ENCODE results near the gene SHANK3. TPM values are rescaled to one million over a fixed set of nuclear protein-coding genes. Genes with fewer than 3 reads are reported as not detected.

The SHANK3 gene
- total RNA-seq, 1 donor from 2014 or later: 4.2 TPM

DNA sequence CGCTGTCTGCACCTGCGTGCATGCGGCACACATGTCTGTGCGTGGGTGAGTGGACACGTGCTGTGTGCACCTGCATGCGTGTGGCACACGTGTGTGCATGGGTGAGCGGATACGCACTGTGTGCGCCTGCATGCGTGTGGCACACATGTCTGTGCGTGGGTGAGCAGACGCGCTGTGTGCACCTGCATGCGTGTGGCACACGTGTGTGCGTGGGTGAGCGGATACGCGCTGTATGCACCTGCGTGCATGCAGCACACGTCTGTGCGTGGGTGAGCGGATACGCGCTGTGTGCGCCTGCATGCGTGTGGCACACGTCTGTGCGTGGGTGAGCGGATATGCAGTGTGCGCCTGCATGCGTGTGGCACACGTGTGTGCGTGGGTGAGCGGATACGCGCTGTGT is 38.3 kb downstream of the SHANK3 start:
- Histone ChIP-seq H3K4me3 (ENCODE audit: low read length in 3 of 3) (peak overlapping the region in 1 of 3 donors; percentile 22), H3K27ac (ENCODE audit: low read depth, low read length) (no peak overlapping the region), H3K9me3 (ENCODE audit: control insufficient read depth in 3 of 3, low read length in 3 of 3) (no peaks in the 10 kb centered on the region), H3K27me3 (ENCODE audit: control insufficient read depth in 3 of 3, insufficient read depth in 3 of 3, low read length in 3 of 3) (peaks cover 0 to 9% (median 0%) of the 10 kb centered on the region in 3 donors), H3K9ac (ENCODE audit: low read depth in 1 of 3, low read length in 3 of 3) (no peak overlapping the region), H3K36me3 (ENCODE audit: control insufficient read depth in 3 of 3, insufficient read depth in 3 of 3, low read length in 3 of 3) (peaks cover 0 to 3% (median 0%) of the 10 kb centered on the region in 3 donors), H3K4me1 (ENCODE audit: control insufficient read depth in 3 of 3, insufficient read depth in 3 of 3, low read length in 3 of 3) (peaks cover 11 to 29% (median 13%) of the 10 kb centered on the region in 3 donors)

GRCh38 chr22:50711446-50712340 is 39.1 kb downstream of the SHANK3 start:
- peaks cover 11 to 29% (median 13%) of the 10 kb centered on the region in 3 donors for H3K4me1 ChIP-seq (ENCODE audit: control insufficient read depth in 3 of 3, insufficient read depth in 3 of 3, low read length in 3 of 3)
- no peak overlapping the region for H3K9ac ChIP-seq (ENCODE audit: low read depth in 1 of 3, low read length in 3 of 3)
- H3K36me3 ChIP-seq (ENCODE audit: control insufficient read depth in 3 of 3, insufficient read depth in 3 of 3, low read length in 3 of 3): no peaks in the 10 kb centered on the region
- H3K27ac ChIP-seq (ENCODE audit: low read depth, low read length): no peak overlapping the region
- H3K4me3 ChIP-seq (ENCODE audit: low read length in 3 of 3): no peak overlapping the region
- H3K27me3 ChIP-seq (ENCODE audit: control insufficient read depth in 3 of 3, insufficient read depth in 3 of 3, low read length in 3 of 3): peaks cover 0 to 9% (median 0%) of the 10 kb centered on the region in 3 donors
- no peaks in the 10 kb centered on the region for H3K9me3 ChIP-seq (ENCODE audit: control insufficient read depth in 3 of 3, low read length in 3 of 3)

GRCh38 chr22:50712341-50713007 is 39.9 kb downstream of the SHANK3 start:
- no peak overlapping the region for H3K9ac ChIP-seq (ENCODE audit: low read depth in 1 of 3, low read length in 3 of 3)
- H3K9me3 ChIP-seq (ENCODE audit: control insufficient read depth in 3 of 3, low read length in 3 of 3): no peaks in the 10 kb centered on the region
- no peaks in the 10 kb centered on the region for H3K36me3 ChIP-seq (ENCODE audit: control insufficient read depth in 3 of 3, insufficient read depth in 3 of 3, low read length in 3 of 3)
- peaks cover 0 to 9% (median 0%) of the 10 kb centered on the region in 3 donors for H3K27me3 ChIP-seq (ENCODE audit: control insufficient read depth in 3 of 3, insufficient read depth in 3 of 3, low read length in 3 of 3)
- H3K4me3 ChIP-seq (ENCODE audit: low read length in 3 of 3): no peak overlapping the region
- peaks cover 13 to 33% (median 14%) of the 10 kb centered on the region in 3 donors for H3K4me1 ChIP-seq (ENCODE audit: control insufficient read depth in 3 of 3, insufficient read depth in 3 of 3, low read length in 3 of 3)
- H3K27ac ChIP-seq (ENCODE audit: low read depth, low read length): no peak overlapping the region

DNA sequence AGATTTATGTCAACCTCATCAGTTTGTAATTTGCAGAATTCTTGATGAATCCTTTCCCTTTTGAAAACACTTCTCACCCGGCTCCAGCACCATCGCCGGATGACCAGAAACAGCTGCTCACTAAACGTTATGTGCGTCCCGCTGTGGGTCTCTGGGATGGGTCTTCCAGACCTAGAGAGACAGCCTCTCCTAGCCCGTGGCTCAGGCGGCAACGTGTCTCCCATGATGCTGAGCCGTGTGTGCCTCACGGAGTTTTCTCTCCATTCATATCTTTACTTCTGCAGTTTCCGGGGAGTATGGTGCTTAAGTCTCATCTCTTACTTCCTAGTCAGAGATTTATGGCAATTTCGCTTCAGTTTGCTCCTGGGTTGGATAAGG is 40.4 kb downstream of the SHANK3 start:
- peaks cover 17 to 38% (median 19%) of the 10 kb centered on the region in 3 donors for H3K4me1 ChIP-seq (ENCODE audit: control insufficient read depth in 3 of 3, insufficient read depth in 3 of 3, low read length in 3 of 3)
- H3K4me3 ChIP-seq (ENCODE audit: low read length in 3 of 3): no peak overlapping the region
- peaks cover 0 to 9% (median 2%) of the 10 kb centered on the region in 3 donors for H3K27me3 ChIP-seq (ENCODE audit: control insufficient read depth in 3 of 3, insufficient read depth in 3 of 3, low read length in 3 of 3)
- no peaks in the 10 kb centered on the region for H3K9me3 ChIP-seq (ENCODE audit: control insufficient read depth in 3 of 3, low read length in 3 of 3)
- no peak overlapping the region for H3K27ac ChIP-seq (ENCODE audit: low read depth, low read length)
- H3K9ac ChIP-seq (ENCODE audit: low read depth in 1 of 3, low read length in 3 of 3): no peak overlapping the region
- H3K36me3 ChIP-seq (ENCODE audit: control insufficient read depth in 3 of 3, insufficient read depth in 3 of 3, low read length in 3 of 3): no peaks in the 10 kb centered on the region

GRCh38 chr22:50713571-50714056 is 41.0 kb downstream of the SHANK3 start:
- H3K4me1 ChIP-seq (ENCODE audit: control insufficient read depth in 3 of 3, insufficient read depth in 3 of 3, low read length in 3 of 3): peaks cover 20 to 39% (median 21%) of the 10 kb centered on the region in 3 donors
- H3K9ac ChIP-seq (ENCODE audit: low read depth in 1 of 3, low read length in 3 of 3): no peak overlapping the region
- H3K36me3 ChIP-seq (ENCODE audit: control insufficient read depth in 3 of 3, insufficient read depth in 3 of 3, low read length in 3 of 3): no peaks in the 10 kb centered on the region

DNA sequence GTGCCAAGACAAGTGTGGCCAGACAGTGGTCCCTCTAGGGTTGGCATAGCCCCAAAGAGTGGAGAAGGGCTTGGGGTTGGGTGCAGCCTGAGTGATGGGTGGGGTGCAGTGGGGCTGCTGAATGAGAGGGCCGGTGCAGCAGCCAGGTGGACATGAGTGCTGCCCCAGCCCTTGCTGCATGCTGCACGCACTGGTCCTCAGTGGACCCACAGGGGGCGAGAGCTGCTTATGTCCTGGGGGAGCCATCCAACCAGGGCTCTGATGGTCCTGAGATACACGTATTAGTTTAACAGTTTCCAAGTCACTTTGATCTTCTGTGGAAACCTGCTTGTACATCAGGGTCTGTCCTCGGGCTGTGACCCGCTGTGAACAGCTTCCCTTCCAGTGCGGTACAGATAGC is 41.5 kb downstream of the SHANK3 start:
- H3K36me3 ChIP-seq (ENCODE audit: control insufficient read depth in 3 of 3, insufficient read depth in 3 of 3, low read length in 3 of 3): no peaks in the 10 kb centered on the region
- H3K9me3 ChIP-seq (ENCODE audit: control insufficient read depth in 3 of 3, low read length in 3 of 3): no peaks in the 10 kb centered on the region
- H3K27ac ChIP-seq (ENCODE audit: low read depth, low read length): no peak overlapping the region
- H3K4me1 ChIP-seq (ENCODE audit: control insufficient read depth in 3 of 3, insufficient read depth in 3 of 3, low read length in 3 of 3): peaks cover 20 to 39% (median 21%) of the 10 kb centered on the region in 3 donors
- peaks cover 0 to 9% (median 2%) of the 10 kb centered on the region in 3 donors for H3K27me3 ChIP-seq (ENCODE audit: control insufficient read depth in 3 of 3, insufficient read depth in 3 of 3, low read length in 3 of 3)
- no peak overlapping the region for H3K9ac ChIP-seq (ENCODE audit: low read depth in 1 of 3, low read length in 3 of 3)
- no peak overlapping the region for H3K4me3 ChIP-seq (ENCODE audit: low read length in 3 of 3)

More at GRCh38 chr22:50713571-50714056, 41.0 kb downstream of the SHANK3 start:
- Histone ChIP-seq H3K9me3 (ENCODE audit: control insufficient read depth in 3 of 3, low read length in 3 of 3) (no peaks in the 10 kb centered on the region), H3K4me3 (ENCODE audit: low read length in 3 of 3) (no peak overlapping the region), H3K27ac (ENCODE audit: low read depth, low read length) (no peak overlapping the region), H3K27me3 (ENCODE audit: control insufficient read depth in 3 of 3, insufficient read depth in 3 of 3, low read length in 3 of 3) (peaks cover 0 to 9% (median 2%) of the 10 kb centered on the region in 3 donors)

GRCh38 chr22:50714631-50715179 is 42.1 kb downstream of the SHANK3 start:
- no peaks in the 10 kb centered on the region for H3K9me3 ChIP-seq (ENCODE audit: control insufficient read depth in 3 of 3, low read length in 3 of 3)
- H3K4me1 ChIP-seq (ENCODE audit: control insufficient read depth in 3 of 3, insufficient read depth in 3 of 3, low read length in 3 of 3): peaks cover 20 to 39% (median 21%) of the 10 kb centered on the region in 3 donors
- H3K27ac ChIP-seq (ENCODE audit: low read depth, low read length): no peak overlapping the region
- no peak overlapping the region for H3K9ac ChIP-seq (ENCODE audit: low read depth in 1 of 3, low read length in 3 of 3)
- no peaks in the 10 kb centered on the region for H3K36me3 ChIP-seq (ENCODE audit: control insufficient read depth in 3 of 3, insufficient read depth in 3 of 3, low read length in 3 of 3)
- no peak overlapping the region for H3K4me3 ChIP-seq (ENCODE audit: low read length in 3 of 3)
- H3K27me3 ChIP-seq (ENCODE audit: control insufficient read depth in 3 of 3, insufficient read depth in 3 of 3, low read length in 3 of 3): peaks cover 0 to 9% (median 4%) of the 10 kb centered on the region in 3 donors

GRCh38 chr22:50715250-50715649 is 42.6 kb downstream of the SHANK3 start:
- H3K27ac ChIP-seq (ENCODE audit: low read depth, low read length): no peak overlapping the region

GRCh38 chr22:50715776-50716175 is 43.2 kb downstream of the SHANK3 start:
- Histone ChIP-seq H3K9me3 (ENCODE audit: control insufficient read depth in 3 of 3, low read length in 3 of 3) (no peaks in the 10 kb centered on the region), H3K27me3 (ENCODE audit: control insufficient read depth in 3 of 3, insufficient read depth in 3 of 3, low read length in 3 of 3) (peaks cover 1 to 7% (median 7%) of the 10 kb centered on the region in 3 donors), H3K9ac (ENCODE audit: low read depth in 1 of 3, low read length in 3 of 3) (no peak overlapping the region), H3K4me3 (ENCODE audit: low read length in 3 of 3) (no peak overlapping the region), H3K4me1 (ENCODE audit: control insufficient read depth in 3 of 3, insufficient read depth in 3 of 3, low read length in 3 of 3) (peaks cover 18 to 32% (median 20%) of the 10 kb centered on the region in 3 donors), H3K36me3 (ENCODE audit: control insufficient read depth in 3 of 3, insufficient read depth in 3 of 3, low read length in 3 of 3) (no peaks in the 10 kb centered on the region), H3K27ac (ENCODE audit: low read depth, low read length) (no peak overlapping the region)

More at GRCh38 chr22:50715250-50715649, 42.6 kb downstream of the SHANK3 start:
- no peaks in the 10 kb centered on the region for H3K9me3 ChIP-seq (ENCODE audit: control insufficient read depth in 3 of 3, low read length in 3 of 3)
- no peak overlapping the region for H3K4me3 ChIP-seq (ENCODE audit: low read length in 3 of 3)
- H3K9ac ChIP-seq (ENCODE audit: low read depth in 1 of 3, low read length in 3 of 3): no peak overlapping the region
- peaks cover 20 to 34% (median 21%) of the 10 kb centered on the region in 3 donors for H3K4me1 ChIP-seq (ENCODE audit: control insufficient read depth in 3 of 3, insufficient read depth in 3 of 3, low read length in 3 of 3)
- peaks cover 0 to 9% (median 6%) of the 10 kb centered on the region in 3 donors for H3K27me3 ChIP-seq (ENCODE audit: control insufficient read depth in 3 of 3, insufficient read depth in 3 of 3, low read length in 3 of 3)
- H3K36me3 ChIP-seq (ENCODE audit: control insufficient read depth in 3 of 3, insufficient read depth in 3 of 3, low read length in 3 of 3): no peaks in the 10 kb centered on the region

All from skeletal muscle tissue (tissue), 4 donors.